ENCODE data around the gene PDZRN3. TPM values are rescaled to one million over a fixed set of nuclear protein-coding genes. Genes with fewer than 3 reads are reported as not detected.

Gene PDZRN3
- total and polyA plus RNA-seq, 2 donors: 3.9 to 4.3 TPM

DNA sequence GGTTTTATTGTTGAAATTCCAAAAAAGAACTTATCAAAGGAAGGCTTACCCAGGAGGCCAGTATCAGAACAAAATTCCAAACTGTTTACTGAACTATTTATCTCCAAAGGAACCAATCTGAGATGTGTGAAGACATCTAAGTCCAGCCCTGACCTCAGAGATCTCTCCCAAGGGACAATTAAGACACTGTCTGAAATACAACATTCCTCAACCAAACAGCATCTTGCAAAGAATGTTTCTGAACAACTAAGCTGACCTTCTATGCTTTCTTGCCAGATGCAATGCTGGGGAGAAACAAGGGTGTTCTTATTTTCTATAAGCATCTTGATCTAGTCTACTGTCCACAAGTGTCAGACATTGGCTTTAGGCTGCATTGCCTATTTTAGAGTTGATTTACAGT lies 13.6 kb downstream of the PDZRN3 start:
- H3K4me3 ChIP-seq (ENCODE audit: low read length in 2 of 2): no peak overlapping the region
- H3K36me3 ChIP-seq (ENCODE audit: control insufficient read depth in 2 of 2, insufficient read depth in 2 of 2, low read length in 1 of 2): no peaks in the 10 kb centered on the region
- H3K27ac ChIP-seq (ENCODE audit: low read depth in 1 of 2, low read length in 1 of 2): no peak overlapping the region
- H3K9me3 ChIP-seq (ENCODE audit: control insufficient read depth in 2 of 2, insufficient read depth in 1 of 2, low read length in 1 of 2): no peaks in the 10 kb centered on the region
- no peak for DNase-seq (ENCODE audit: low read depth in 6 of 9, low spot score in 9 of 9)
- no peaks in the 10 kb centered on the region for H3K27me3 ChIP-seq (ENCODE audit: control insufficient read depth in 2 of 2, insufficient read depth in 1 of 2, low read length in 1 of 2)
- H3K4me1 ChIP-seq (ENCODE audit: control insufficient read depth in 2 of 2, insufficient read depth in 2 of 2, low read length in 2 of 2): no peaks in the 10 kb centered on the region

DNA sequence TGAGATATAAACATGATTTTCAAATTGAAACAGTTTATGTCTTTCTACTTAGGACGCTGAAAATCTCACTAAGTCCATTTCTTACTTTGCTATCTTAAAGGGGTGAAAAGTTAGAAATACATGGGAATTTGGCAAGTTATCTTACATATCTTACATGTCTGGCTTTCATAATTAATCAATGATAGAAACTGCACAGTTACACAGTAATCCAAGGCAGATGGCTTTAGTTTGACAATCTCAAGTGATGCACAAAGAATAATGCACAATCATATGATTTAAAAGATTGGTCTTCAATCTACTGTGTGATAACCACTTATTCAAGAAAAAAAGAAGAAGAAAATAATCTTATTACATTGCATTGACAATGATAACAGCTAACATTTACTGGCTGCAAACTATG lies 14.2 kb downstream of the PDZRN3 start:
- no peak overlapping the region for H3K27ac ChIP-seq (ENCODE audit: low read depth in 1 of 2, low read length in 1 of 2)
- no peaks in the 10 kb centered on the region for H3K4me1 ChIP-seq (ENCODE audit: control insufficient read depth in 2 of 2, insufficient read depth in 2 of 2, low read length in 2 of 2)
- H3K36me3 ChIP-seq (ENCODE audit: control insufficient read depth in 2 of 2, insufficient read depth in 2 of 2, low read length in 1 of 2): no peaks in the 10 kb centered on the region
- 98% methylated on average over 1 of the region's 1 CpG for WGBS
- H3K27me3 ChIP-seq (ENCODE audit: control insufficient read depth in 2 of 2, insufficient read depth in 1 of 2, low read length in 1 of 2): no peaks in the 10 kb centered on the region
- H3K4me3 ChIP-seq (ENCODE audit: low read length in 2 of 2): no peak overlapping the region
- DNase-seq (ENCODE audit: low read depth in 6 of 9, low spot score in 9 of 9): no peak
- no peaks in the 10 kb centered on the region for H3K9me3 ChIP-seq (ENCODE audit: control insufficient read depth in 2 of 2, insufficient read depth in 1 of 2, low read length in 1 of 2)

DNA sequence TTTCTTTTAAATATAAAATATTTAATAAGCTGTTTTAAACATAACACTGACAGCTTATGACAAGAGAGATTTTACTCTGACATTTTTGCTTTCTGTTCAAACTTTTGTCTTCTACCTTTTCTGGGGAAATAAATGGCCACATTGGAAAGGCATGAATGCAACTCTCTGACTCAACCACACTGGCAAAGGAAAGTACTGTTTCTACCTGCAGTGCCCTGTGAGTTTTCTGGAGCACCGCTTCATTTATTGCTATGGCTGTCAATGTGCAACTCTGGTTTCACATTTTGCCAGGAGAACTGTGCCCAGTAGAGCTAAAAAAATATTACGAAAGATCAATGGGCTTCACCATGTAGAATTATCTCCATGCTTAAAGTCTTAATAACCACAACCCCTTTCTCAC lies 15.1 kb downstream of the PDZRN3 start:
- H3K4me1 ChIP-seq (ENCODE audit: control insufficient read depth in 2 of 2, insufficient read depth in 2 of 2, low read length in 2 of 2): no peaks in the 10 kb centered on the region
- H3K27ac ChIP-seq (ENCODE audit: low read depth in 1 of 2, low read length in 1 of 2): no peak overlapping the region
- no peak for DNase-seq (ENCODE audit: low read depth in 6 of 9, low spot score in 9 of 9)
- no peak overlapping the region for H3K4me3 ChIP-seq (ENCODE audit: low read length in 2 of 2)
- no peaks in the 10 kb centered on the region for H3K9me3 ChIP-seq (ENCODE audit: control insufficient read depth in 2 of 2, insufficient read depth in 1 of 2, low read length in 1 of 2)
- H3K27me3 ChIP-seq (ENCODE audit: control insufficient read depth in 2 of 2, insufficient read depth in 1 of 2, low read length in 1 of 2): no peaks in the 10 kb centered on the region
- H3K36me3 ChIP-seq (ENCODE audit: control insufficient read depth in 2 of 2, insufficient read depth in 2 of 2, low read length in 1 of 2): no peaks in the 10 kb centered on the region
- 97% methylated on average over 2 of the region's 2 CpGs for WGBS

DNA sequence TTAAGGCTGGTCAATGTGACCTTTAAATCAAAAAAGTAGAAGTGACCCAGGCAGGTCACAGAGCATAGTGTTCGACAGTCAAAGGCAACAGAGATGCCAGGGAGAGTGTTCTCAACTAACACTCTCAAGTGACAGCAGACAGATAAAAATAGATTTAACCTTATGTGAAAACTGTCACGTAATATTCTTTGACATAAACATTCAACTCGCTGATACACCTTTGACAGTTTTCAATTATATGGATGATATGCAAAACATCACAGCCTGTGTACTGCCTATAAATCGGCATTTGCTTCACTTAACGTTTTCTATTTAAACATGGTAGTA lies 15.5 kb downstream of the PDZRN3 start:
- H3K9me3 ChIP-seq (ENCODE audit: control insufficient read depth in 2 of 2, insufficient read depth in 1 of 2, low read length in 1 of 2): no peaks in the 10 kb centered on the region
- no peaks in the 10 kb centered on the region for H3K36me3 ChIP-seq (ENCODE audit: control insufficient read depth in 2 of 2, insufficient read depth in 2 of 2, low read length in 1 of 2)
- H3K27ac ChIP-seq (ENCODE audit: low read depth in 1 of 2, low read length in 1 of 2): no peak overlapping the region
- no peaks in the 10 kb centered on the region for H3K27me3 ChIP-seq (ENCODE audit: control insufficient read depth in 2 of 2, insufficient read depth in 1 of 2, low read length in 1 of 2)
- DNase-seq (ENCODE audit: low read depth in 6 of 9, low spot score in 9 of 9): no peak
- H3K4me3 ChIP-seq (ENCODE audit: low read length in 2 of 2): no peak overlapping the region
- 95% methylated on average over 5 of the region's 5 CpGs for WGBS
- no peaks in the 10 kb centered on the region for H3K4me1 ChIP-seq (ENCODE audit: control insufficient read depth in 2 of 2, insufficient read depth in 2 of 2, low read length in 2 of 2)

DNA sequence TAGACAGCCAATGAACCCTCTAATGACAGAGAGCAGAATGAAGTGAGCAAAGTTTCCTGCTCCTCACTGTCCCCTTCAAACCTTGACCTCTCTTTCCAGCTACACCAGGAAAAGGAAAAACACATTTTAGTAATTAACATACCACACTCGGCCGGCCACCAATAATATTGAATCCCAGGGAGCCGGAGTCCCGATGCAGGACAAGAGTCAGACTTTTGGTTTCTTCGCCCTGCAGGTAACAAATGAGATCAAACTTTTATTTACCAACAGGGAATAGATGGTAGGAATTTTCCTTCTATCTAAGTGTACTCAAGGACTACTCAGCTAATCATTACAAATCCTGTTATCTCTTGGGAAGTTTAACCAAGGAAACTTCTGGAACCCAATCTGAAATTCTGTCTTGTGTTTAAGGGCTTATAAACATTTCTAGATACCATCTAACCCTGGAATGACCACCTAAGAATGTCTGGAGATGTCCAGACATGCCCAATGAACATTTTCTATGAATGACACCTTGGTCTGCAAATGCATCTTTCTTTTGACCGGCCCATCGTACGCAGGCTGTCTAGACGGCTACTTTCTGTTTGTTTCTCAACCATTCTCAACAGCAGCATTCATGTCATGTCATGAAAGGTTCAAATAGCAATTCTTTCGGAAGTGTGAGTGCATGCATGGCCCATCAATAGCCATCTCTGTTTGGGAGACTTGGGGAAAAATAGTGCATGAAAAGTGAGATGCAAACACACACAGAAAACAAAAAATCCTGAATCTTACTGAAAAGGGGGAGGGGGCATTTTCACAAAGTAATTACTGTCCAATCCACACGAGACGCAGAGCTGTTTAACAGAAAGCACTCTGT lies 16.1 kb downstream of the PDZRN3 start:
- H3K27me3 ChIP-seq (ENCODE audit: control insufficient read depth in 2 of 2, insufficient read depth in 1 of 2, low read length in 1 of 2): no peaks in the 10 kb centered on the region
- H3K27ac ChIP-seq (ENCODE audit: low read depth in 1 of 2, low read length in 1 of 2): no peak overlapping the region
- no peak overlapping the region for H3K4me3 ChIP-seq (ENCODE audit: low read length in 2 of 2)
- no peaks in the 10 kb centered on the region for H3K4me1 ChIP-seq (ENCODE audit: control insufficient read depth in 2 of 2, insufficient read depth in 2 of 2, low read length in 2 of 2)
- no peaks in the 10 kb centered on the region for H3K36me3 ChIP-seq (ENCODE audit: control insufficient read depth in 2 of 2, insufficient read depth in 2 of 2, low read length in 1 of 2)
- WGBS: 96% methylated on average over 12 of the region's 12 CpGs
- DNase-seq (ENCODE audit: low read depth in 6 of 9, low spot score in 9 of 9): no peak
- H3K9me3 ChIP-seq (ENCODE audit: control insufficient read depth in 2 of 2, insufficient read depth in 1 of 2, low read length in 1 of 2): no peaks in the 10 kb centered on the region

DNA sequence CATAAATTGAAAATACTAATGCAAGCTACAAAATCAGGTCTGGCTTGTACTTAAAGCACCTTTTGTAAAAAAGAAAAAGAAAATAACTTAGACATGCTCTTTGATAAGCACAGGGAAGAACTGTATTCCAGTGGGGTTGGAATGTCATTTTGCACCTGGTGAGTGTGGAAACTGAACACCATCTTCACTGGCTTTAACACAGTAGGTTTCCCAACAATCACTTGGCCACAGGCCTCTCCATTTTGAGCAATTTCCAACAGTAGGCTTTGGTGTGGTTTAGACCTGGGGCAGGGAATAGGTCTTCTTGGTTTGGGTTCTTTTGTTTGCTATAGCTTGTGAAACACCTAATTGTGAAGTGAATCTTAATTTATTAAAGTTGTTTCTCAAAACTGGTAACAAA lies 18.9 kb downstream of the PDZRN3 start:
- H3K36me3 ChIP-seq (ENCODE audit: control insufficient read depth in 2 of 2, insufficient read depth in 2 of 2, low read length in 1 of 2): no peaks in the 10 kb centered on the region
- no peak overlapping the region for H3K27ac ChIP-seq (ENCODE audit: low read depth in 1 of 2, low read length in 1 of 2)
- H3K4me1 ChIP-seq (ENCODE audit: control insufficient read depth in 2 of 2, insufficient read depth in 2 of 2, low read length in 2 of 2): no peaks in the 10 kb centered on the region
- H3K27me3 ChIP-seq (ENCODE audit: control insufficient read depth in 2 of 2, insufficient read depth in 1 of 2, low read length in 1 of 2): no peaks in the 10 kb centered on the region
- no peak overlapping the region for H3K4me3 ChIP-seq (ENCODE audit: low read length in 2 of 2)
- DNase-seq (ENCODE audit: low read depth in 6 of 9, low spot score in 9 of 9): no peak
- no peaks in the 10 kb centered on the region for H3K9me3 ChIP-seq (ENCODE audit: control insufficient read depth in 2 of 2, insufficient read depth in 1 of 2, low read length in 1 of 2)

DNA sequence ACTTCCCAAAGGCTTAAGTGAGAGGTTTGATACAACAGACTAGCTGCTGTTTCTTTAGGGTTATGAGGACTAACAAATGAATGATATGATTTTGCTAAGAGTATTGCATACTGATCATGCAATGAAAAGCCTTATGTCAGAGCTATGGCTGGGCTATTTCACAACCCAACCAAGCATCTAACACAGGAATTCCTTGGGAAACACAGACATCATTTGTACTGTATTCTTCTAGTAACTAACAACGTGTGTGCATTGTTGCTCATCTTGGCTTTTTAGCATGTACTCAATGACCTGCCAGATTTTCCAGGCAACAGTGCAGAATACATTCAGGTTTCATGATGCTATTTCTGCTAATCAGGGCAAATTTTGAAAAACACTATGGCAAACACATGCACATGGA lies 19.3 kb downstream of the PDZRN3 start:
- Histone ChIP-seq H3K9me3 (ENCODE audit: control insufficient read depth in 2 of 2, insufficient read depth in 1 of 2, low read length in 1 of 2) (no peaks in the 10 kb centered on the region), H3K4me1 (ENCODE audit: control insufficient read depth in 2 of 2, insufficient read depth in 2 of 2, low read length in 2 of 2) (no peaks in the 10 kb centered on the region), H3K27me3 (ENCODE audit: control insufficient read depth in 2 of 2, insufficient read depth in 1 of 2, low read length in 1 of 2) (no peaks in the 10 kb centered on the region), H3K4me3 (ENCODE audit: low read length in 2 of 2) (no peak overlapping the region), H3K27ac (ENCODE audit: low read depth in 1 of 2, low read length in 1 of 2) (no peak overlapping the region), H3K36me3 (ENCODE audit: control insufficient read depth in 2 of 2, insufficient read depth in 2 of 2, low read length in 1 of 2) (no peaks in the 10 kb centered on the region)
- 88% methylated on average over 1 of the region's 1 CpG for WGBS
- DNase-seq (ENCODE audit: low read depth in 6 of 9, low spot score in 9 of 9): no peak

DNA sequence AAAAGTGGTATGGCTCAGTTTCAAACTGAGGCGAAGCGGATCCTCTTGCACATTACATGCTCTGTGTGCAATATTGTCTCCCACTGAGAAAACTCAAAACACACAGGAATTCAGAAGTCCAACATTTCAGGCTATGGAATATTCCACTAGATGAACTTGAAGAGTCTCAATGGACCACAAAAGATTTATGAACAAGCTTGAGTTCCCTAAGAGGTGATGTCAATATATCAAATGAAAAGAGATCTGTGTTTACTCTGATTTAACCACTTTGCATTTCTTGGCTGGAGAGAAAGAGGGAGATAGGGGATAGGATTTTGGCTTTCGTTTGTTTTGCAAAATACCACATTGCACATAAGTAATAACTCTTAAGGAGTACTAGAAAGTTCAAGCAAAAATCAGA lies 20.3 kb downstream of the PDZRN3 start:
- no peak overlapping the region for H3K4me3 ChIP-seq (ENCODE audit: low read length in 2 of 2)
- no peaks in the 10 kb centered on the region for H3K27me3 ChIP-seq (ENCODE audit: control insufficient read depth in 2 of 2, insufficient read depth in 1 of 2, low read length in 1 of 2)
- 92% methylated on average over 3 of the region's 3 CpGs for WGBS
- H3K27ac ChIP-seq (ENCODE audit: low read depth in 1 of 2, low read length in 1 of 2): no peak overlapping the region
- no peaks in the 10 kb centered on the region for H3K9me3 ChIP-seq (ENCODE audit: control insufficient read depth in 2 of 2, insufficient read depth in 1 of 2, low read length in 1 of 2)
- no peaks in the 10 kb centered on the region for H3K36me3 ChIP-seq (ENCODE audit: control insufficient read depth in 2 of 2, insufficient read depth in 2 of 2, low read length in 1 of 2)
- no peaks in the 10 kb centered on the region for H3K4me1 ChIP-seq (ENCODE audit: control insufficient read depth in 2 of 2, insufficient read depth in 2 of 2, low read length in 2 of 2)
- no peak for DNase-seq (ENCODE audit: low read depth in 6 of 9, low spot score in 9 of 9)

DNA sequence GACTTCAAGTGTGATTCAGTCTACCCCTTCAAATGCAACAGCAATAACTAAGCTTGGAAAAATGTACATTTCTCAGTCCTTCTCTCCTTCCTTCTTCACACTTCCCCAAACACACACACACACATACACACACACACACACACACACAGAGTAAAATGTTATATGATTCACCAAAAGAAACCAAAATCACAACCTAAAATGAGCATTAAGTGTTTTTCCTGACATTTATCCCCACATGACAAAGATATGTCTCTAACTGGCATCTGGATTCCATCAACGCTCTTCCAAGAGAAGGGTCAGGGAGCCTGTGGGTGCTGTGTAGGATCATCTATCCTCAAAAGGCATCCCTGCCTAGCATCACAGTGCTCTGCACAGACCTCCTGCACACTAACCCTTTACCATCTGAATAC lies 21.0 kb downstream of the PDZRN3 start:
- Histone ChIP-seq H3K4me1 (ENCODE audit: control insufficient read depth in 2 of 2, insufficient read depth in 2 of 2, low read length in 2 of 2) (no peaks in the 10 kb centered on the region), H3K27me3 (ENCODE audit: control insufficient read depth in 2 of 2, insufficient read depth in 1 of 2, low read length in 1 of 2) (no peaks in the 10 kb centered on the region), H3K4me3 (ENCODE audit: low read length in 2 of 2) (no peak overlapping the region), H3K27ac (ENCODE audit: low read depth in 1 of 2, low read length in 1 of 2) (no peak overlapping the region), H3K9me3 (ENCODE audit: control insufficient read depth in 2 of 2, insufficient read depth in 1 of 2, low read length in 1 of 2) (no peaks in the 10 kb centered on the region), H3K36me3 (ENCODE audit: control insufficient read depth in 2 of 2, insufficient read depth in 2 of 2, low read length in 1 of 2) (no peaks in the 10 kb centered on the region)
- 90% methylated on average over 1 of the region's 1 CpG for WGBS
- DNase-seq (ENCODE audit: low read depth in 6 of 9, low spot score in 9 of 9): no peak
